ENCODE measurements around the gene ADARB2. TPM values are rescaled to one million over a fixed set of nuclear protein-coding genes. Genes with fewer than 3 reads are reported as not detected.

Gene ADARB2
- polyA plus RNA-seq, 1 of the 3 experiments (the other 2 are of a cell fraction), result not detected

DNA sequence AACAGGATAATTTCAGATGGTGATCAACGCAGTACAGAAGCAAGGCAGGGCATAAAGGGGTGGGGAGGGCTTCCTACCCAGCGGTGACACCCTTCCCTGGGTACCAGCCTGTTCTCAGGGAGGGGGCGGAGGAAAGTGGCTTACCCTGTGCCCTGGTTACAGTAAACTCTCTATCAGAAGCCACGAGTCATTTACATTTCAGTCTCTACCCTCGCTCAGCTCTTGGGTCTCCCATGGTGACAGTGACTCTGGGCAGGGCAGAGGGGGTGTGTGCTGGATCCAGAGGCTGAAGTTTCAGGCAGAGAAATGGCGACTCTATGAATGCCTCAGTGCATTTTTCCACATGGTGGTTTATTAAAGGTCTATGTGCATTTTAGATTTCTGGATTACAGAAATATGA is 107.0 kb downstream of the ADARB2 start:
- H3K27me3 ChIP-seq (ENCODE audit: insufficient read depth), result no peaks in the 10 kb centered on the region
- H3K4me2 ChIP-seq, result no peak overlapping the region
- no peak overlapping the region for H2AFZ ChIP-seq (ENCODE audit: low read depth)
- DNase-seq, result no peak
- WGBS (ENCODE audit: low lambda C conversion rate), result 19% methylated on average over 6 of the region's 6 CpGs
- H3K4me3 ChIP-seq (ENCODE audit: low read depth in 2 of 2, low read length in 1 of 2), result no peak overlapping the region
- no peaks in the 10 kb centered on the region for H3K4me1 ChIP-seq (ENCODE audit: control insufficient read depth in 1 of 2, insufficient read depth in 2 of 2, low read depth in 1 of 2, low read length in 1 of 2)
- H3K9me3 ChIP-seq, result no peaks in the 10 kb centered on the region
- POLR2A ChIA-PET, result no interaction called here
- no peaks in the 10 kb centered on the region for H3K36me3 ChIP-seq (replicated peaks in 1 of 2; ENCODE audit: control insufficient read depth in 1 of 2, insufficient read depth in 2 of 2, low read length in 1 of 2)
- H3F3A ChIP-seq (replicated peaks; ENCODE audit: insufficient read depth), result no peaks in the 10 kb centered on the region
- no peak overlapping the region for H3K9ac ChIP-seq
- H3K9me2 ChIP-seq, result no peaks in the 10 kb centered on the region
- TF ChIP-seq FOXM1 (IDR thresholded peaks at IDR 0.05; ENCODE audit: low read depth) (no peak), GATA2 (CRISPR knock-in tag; IDR thresholded peaks at IDR 0.05) (no peak)
- no peak overlapping the region for H3K27ac ChIP-seq (ENCODE audit: low read depth in 2 of 2, low read length in 1 of 2)
- no peaks in the 10 kb centered on the region for H4K20me1 ChIP-seq (ENCODE audit: insufficient read depth)
- CTCF ChIA-PET, result no interaction called here
- H3K79me2 ChIP-seq (ENCODE audit: insufficient read depth), result no peaks in the 10 kb centered on the region

DNA sequence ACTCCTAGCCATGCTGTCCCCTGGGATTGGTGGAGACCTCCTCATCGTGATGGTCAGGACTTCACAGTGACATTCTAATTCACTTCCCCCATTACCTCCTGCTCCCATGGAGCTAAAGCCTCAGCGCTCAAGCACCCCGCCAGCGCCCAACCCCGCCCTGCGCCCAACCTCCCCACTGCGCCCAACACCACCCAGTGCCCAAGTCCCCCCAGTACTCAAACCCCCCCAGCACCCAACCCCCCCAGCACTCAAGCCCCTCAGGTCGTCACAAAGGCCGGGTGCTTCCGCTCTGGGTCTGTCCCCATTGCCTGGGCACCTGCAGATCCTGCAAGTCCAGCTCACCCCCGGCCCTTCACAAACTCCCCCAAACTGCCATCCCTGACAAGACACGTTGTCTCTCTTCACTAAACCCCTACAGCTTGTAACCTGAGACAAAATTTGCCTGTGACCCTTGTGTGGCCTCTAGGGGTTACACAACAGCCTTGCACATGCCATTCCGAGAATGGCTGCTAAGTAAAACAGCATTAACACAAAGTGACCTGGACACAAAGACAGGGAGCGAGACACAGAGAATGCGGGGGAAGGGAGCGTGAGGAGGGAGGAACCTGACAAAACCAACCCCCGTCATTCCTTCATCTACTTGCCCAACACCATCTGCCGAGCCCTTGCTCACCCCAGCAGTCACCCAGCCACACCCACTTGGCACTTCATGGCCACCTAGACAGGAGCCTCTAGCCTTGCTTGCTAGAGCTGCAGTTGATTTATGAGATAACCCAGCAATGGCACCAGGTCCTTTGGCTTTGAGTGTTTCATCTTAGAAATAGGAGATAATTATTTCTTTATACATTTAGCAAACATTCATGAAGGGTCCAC is 107.8 kb downstream of the ADARB2 start:
- Histone ChIP-seq H3K9ac (no peak overlapping the region), H3K27me3 (ENCODE audit: insufficient read depth) (no peaks in the 10 kb centered on the region), H3K36me3 (replicated peaks in 1 of 2; ENCODE audit: control insufficient read depth in 1 of 2, insufficient read depth in 2 of 2, low read length in 1 of 2) (no peaks in the 10 kb centered on the region), H3K9me3 (no peaks in the 10 kb centered on the region), H3K4me2 (no peak overlapping the region), H3K4me3 (ENCODE audit: low read depth in 2 of 2, low read length in 1 of 2) (no peak overlapping the region), H2AFZ (ENCODE audit: low read depth) (no peak overlapping the region), H3K4me1 (ENCODE audit: control insufficient read depth in 1 of 2, insufficient read depth in 2 of 2, low read depth in 1 of 2, low read length in 1 of 2) (no peaks in the 10 kb centered on the region), H3F3A (replicated peaks; ENCODE audit: insufficient read depth) (no peaks in the 10 kb centered on the region), H4K20me1 (ENCODE audit: insufficient read depth) (no peaks in the 10 kb centered on the region), H3K27ac (ENCODE audit: low read depth in 2 of 2, low read length in 1 of 2) (no peak overlapping the region), H3K9me2 (no peaks in the 10 kb centered on the region), H3K79me2 (ENCODE audit: insufficient read depth) (no peaks in the 10 kb centered on the region)
- POLR2A ChIA-PET, result no interaction called here
- CTCF ChIA-PET, result interaction anchor here (1.0 kb wide), 1 partner anchor 16 kb away, joined by 3 read pairs; no protein-coding TSS in a partner anchor
- DNase-seq, result no peak
- TF ChIP-seq, protein P1, sequence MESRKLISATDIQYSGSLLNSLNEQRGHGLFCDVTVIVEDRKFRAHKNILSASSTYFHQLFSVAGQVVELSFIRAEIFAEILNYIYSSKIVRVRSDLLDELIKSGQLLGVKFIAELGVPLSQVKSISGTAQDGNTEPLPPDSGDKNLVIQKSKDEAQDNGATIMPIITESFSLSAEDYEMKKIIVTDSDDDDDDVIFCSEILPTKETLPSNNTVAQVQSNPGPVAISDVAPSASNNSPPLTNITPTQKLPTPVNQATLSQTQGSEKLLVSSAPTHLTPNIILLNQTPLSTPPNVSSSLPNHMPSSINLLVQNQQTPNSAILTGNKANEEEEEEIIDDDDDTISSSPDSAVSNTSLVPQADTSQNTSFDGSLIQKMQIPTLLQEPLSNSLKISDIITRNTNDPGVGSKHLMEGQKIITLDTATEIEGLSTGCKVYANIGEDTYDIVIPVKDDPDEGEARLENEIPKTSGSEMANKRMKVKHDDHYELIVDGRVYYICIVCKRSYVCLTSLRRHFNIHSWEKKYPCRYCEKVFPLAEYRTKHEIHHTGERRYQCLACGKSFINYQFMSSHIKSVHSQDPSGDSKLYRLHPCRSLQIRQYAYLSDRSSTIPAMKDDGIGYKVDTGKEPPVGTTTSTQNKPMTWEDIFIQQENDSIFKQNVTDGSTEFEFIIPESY (IDR thresholded peaks at IDR 0.05; ENCODE audit: borderline replicate concordance, low read depth), result no peak
- TF ChIP-seq MXI1 (IDR thresholded peaks at IDR 0.05; ENCODE audit: low read depth, low read length) (no peak), EZH2phosphoT487 (IDR thresholded peaks at IDR 0.05; ENCODE audit: borderline replicate concordance, low read depth) (no peak), CHD2 (IDR thresholded peaks at IDR 0.05; ENCODE audit: low read length, partially characterized antibody) (no peak), TEAD4 (IDR thresholded peaks at IDR 0.05; ENCODE audit: borderline replicate concordance, insufficient read depth) (no peak), YY1 (IDR thresholded peaks at IDR 0.05; ENCODE audit: low read depth) (no peak), POLR2AphosphoS5 (IDR thresholded peaks at IDR 0.05; ENCODE audit: low read depth, low read length) (no peak), JUND (IDR thresholded peaks at IDR 0.05) (no peak), MEF2A (IDR thresholded peaks at IDR 0.05; ENCODE audit: borderline replicate concordance, low read depth) (no peak), TAF1 (IDR thresholded peaks at IDR 0.05; ENCODE audit: borderline replicate concordance, low read depth, low read length) (no peak), ELF1 (IDR thresholded peaks at IDR 0.05) (no peak), FOXM1 (IDR thresholded peaks at IDR 0.05; ENCODE audit: low read depth) (no peak)
- TF ChIP-seq, protein P2, sequence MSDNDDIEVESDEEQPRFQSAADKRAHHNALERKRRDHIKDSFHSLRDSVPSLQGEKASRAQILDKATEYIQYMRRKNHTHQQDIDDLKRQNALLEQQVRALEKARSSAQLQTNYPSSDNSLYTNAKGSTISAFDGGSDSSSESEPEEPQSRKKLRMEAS (IDR thresholded peaks at IDR 0.05; ENCODE audit: low read depth), result no peak
- TF ChIP-seq, protein P3, sequence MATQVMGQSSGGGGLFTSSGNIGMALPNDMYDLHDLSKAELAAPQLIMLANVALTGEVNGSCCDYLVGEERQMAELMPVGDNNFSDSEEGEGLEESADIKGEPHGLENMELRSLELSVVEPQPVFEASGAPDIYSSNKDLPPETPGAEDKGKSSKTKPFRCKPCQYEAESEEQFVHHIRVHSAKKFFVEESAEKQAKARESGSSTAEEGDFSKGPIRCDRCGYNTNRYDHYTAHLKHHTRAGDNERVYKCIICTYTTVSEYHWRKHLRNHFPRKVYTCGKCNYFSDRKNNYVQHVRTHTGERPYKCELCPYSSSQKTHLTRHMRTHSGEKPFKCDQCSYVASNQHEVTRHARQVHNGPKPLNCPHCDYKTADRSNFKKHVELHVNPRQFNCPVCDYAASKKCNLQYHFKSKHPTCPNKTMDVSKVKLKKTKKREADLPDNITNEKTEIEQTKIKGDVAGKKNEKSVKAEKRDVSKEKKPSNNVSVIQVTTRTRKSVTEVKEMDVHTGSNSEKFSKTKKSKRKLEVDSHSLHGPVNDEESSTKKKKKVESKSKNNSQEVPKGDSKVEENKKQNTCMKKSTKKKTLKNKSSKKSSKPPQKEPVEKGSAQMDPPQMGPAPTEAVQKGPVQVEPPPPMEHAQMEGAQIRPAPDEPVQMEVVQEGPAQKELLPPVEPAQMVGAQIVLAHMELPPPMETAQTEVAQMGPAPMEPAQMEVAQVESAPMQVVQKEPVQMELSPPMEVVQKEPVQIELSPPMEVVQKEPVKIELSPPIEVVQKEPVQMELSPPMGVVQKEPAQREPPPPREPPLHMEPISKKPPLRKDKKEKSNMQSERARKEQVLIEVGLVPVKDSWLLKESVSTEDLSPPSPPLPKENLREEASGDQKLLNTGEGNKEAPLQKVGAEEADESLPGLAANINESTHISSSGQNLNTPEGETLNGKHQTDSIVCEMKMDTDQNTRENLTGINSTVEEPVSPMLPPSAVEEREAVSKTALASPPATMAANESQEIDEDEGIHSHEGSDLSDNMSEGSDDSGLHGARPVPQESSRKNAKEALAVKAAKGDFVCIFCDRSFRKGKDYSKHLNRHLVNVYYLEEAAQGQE (IDR thresholded peaks at IDR 0.05; ENCODE audit: low read depth, low read length), result no peak
- 52% methylated on average over 18 of the region's 18 CpGs for WGBS (ENCODE audit: low lambda C conversion rate)
